DND-41 (cell line): ENCODE results near the gene DTX1.

Experiments used
- EZH2 ChIP-seq: IDR thresholded peaks from 3 replicates; pipeline ENCODE4 v1.6.1; 2012; ENCODE audit warnings: borderline replicate concordance, low read depth, mild to moderate bottlenecking, moderate library complexity, low read length, inconsistent platforms; ENCODE audit not compliant: severe bottlenecking
- TF ChIP-seq, protein P1 (sequence below): IDR thresholded peaks from 2 replicates; pipeline ENCODE4 v1.5.1; 2012; ENCODE audit warnings: borderline replicate concordance, low read length, moderate library complexity, mild to moderate bottlenecking; ENCODE audit not compliant: poor library complexity, severe bottlenecking; ENCODE audit errors: extremely low read depth

DNA sequence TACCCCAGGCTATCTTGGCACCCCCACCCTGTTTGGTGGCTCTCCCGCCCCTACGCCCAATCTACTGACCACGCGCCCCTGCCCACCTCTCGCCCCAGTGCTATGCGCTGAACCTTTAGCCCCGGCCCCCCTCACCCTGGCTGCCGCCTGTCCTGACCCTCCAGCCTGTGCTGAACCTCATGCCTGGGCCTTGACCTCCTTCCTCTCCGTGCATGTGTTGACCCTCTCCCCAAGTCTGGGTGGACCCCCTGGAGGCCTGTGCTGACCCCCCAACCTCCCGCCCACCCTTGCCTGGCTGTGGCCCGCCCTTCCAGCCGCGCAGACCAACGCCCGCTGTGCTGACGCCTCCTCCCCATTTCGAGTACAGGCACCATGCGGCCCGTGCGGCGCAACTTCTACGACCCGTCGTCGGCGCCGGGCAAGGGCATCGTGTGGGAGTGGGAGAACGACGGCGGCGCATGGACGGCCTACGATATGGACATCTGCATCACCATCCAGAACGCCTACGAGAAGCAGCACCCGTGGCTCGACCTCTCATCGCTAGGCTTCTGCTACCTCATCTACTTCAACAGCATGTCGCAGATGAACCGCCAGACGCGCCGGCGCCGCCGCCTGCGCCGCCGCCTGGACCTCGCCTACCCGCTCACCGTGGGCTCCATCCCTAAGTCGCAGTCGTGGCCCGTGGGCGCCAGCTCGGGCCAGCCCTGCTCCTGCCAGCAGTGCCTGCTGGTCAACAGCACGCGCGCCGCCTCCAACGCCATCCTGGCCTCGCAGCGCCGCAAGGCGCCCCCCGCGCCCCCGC, 20.7 kb downstream of the DTX1 start:
- TF ChIP-seq, protein P1, sequence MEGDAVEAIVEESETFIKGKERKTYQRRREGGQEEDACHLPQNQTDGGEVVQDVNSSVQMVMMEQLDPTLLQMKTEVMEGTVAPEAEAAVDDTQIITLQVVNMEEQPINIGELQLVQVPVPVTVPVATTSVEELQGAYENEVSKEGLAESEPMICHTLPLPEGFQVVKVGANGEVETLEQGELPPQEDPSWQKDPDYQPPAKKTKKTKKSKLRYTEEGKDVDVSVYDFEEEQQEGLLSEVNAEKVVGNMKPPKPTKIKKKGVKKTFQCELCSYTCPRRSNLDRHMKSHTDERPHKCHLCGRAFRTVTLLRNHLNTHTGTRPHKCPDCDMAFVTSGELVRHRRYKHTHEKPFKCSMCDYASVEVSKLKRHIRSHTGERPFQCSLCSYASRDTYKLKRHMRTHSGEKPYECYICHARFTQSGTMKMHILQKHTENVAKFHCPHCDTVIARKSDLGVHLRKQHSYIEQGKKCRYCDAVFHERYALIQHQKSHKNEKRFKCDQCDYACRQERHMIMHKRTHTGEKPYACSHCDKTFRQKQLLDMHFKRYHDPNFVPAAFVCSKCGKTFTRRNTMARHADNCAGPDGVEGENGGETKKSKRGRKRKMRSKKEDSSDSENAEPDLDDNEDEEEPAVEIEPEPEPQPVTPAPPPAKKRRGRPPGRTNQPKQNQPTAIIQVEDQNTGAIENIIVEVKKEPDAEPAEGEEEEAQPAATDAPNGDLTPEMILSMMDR: no peak
- TF ChIP-seq EZH2: no peak
